Effector memory CD4-positive, alpha-beta T cell (primary cell): ENCODE measurements around the gene NRP1.

Source experiments
- DNase-seq, 3 donors: peaks; one replicate each; pipeline ENCODE4 v3.0.0-alpha.2; 2020
- H3K27ac ChIP-seq: 2 replicates; pipeline ENCODE4 v1.7.0; 2013; ENCODE audit warnings: mild to moderate bottlenecking, low read length, moderate library complexity; ENCODE audit not compliant: insufficient read depth, poor library complexity, severe bottlenecking
- H3K27me3 ChIP-seq: replicated peaks from 2 replicates; pipeline ENCODE4 v1.7.0; 2013; ENCODE audit warnings: mild to moderate bottlenecking, low read length; ENCODE audit not compliant: insufficient read depth, control insufficient read depth, poor library complexity, severe bottlenecking
- H3K36me3 ChIP-seq: 2 replicates; pipeline ENCODE4 v1.7.0; 2013; ENCODE audit warnings: mild to moderate bottlenecking, low read length, moderate library complexity; ENCODE audit not compliant: control insufficient read depth, insufficient read depth
- H3K4me1 ChIP-seq: 2 replicates; pipeline ENCODE4 v1.7.0; 2013; ENCODE audit warnings: low read length, mild to moderate bottlenecking; ENCODE audit not compliant: control insufficient read depth, insufficient read depth, poor library complexity, severe bottlenecking
- H3K4me3 ChIP-seq: 2 replicates; pipeline ENCODE4 v1.7.0; 2013; ENCODE audit warnings: low read length, low read depth, mild to moderate bottlenecking; ENCODE audit not compliant: insufficient read depth, poor library complexity, severe bottlenecking
- H3K9me3 ChIP-seq: 2 replicates; pipeline ENCODE4 v1.7.0; 2013; ENCODE audit warnings: mild to moderate bottlenecking, low read length, moderate library complexity; ENCODE audit not compliant: control insufficient read depth

Gene NRP1

GRCh38 chr10:33286157-33286934 is 48.1 kb downstream of the NRP1 start:
- Histone ChIP-seq H3K27ac (no peak overlapping the region), H3K27me3 (no peaks in the 10 kb centered on the region)
- DNase-seq, result no peak

GRCh38 chr10:33284945-33285344 is 49.5 kb downstream of the NRP1 start:
- no peaks in the 10 kb centered on the region for H3K36me3 ChIP-seq
- no peaks in the 10 kb centered on the region for H3K9me3 ChIP-seq
- no peak overlapping the region for H3K27ac ChIP-seq
- no peaks in the 10 kb centered on the region for H3K4me1 ChIP-seq
- no peak overlapping the region for H3K4me3 ChIP-seq
- H3K27me3 ChIP-seq, result no peaks in the 10 kb centered on the region
- no peak for DNase-seq

More at GRCh38 chr10:33286157-33286934, 48.1 kb downstream of the NRP1 start:
- Histone ChIP-seq H3K4me1 (no peaks in the 10 kb centered on the region), H3K36me3 (no peaks in the 10 kb centered on the region), H3K4me3 (no peak overlapping the region), H3K9me3 (no peaks in the 10 kb centered on the region)

- no peaks in the 10 kb centered on the region for H3K9me3 ChIP-seq
- no peaks in the 10 kb centered on the region for H3K4me1 ChIP-seq
- H3K4me3 ChIP-seq, result no peak overlapping the region
- DNase-seq, result no peak
- no peaks in the 10 kb centered on the region for H3K36me3 ChIP-seq
- H3K27me3 ChIP-seq, result no peaks in the 10 kb centered on the region
- no peak overlapping the region for H3K27ac ChIP-seq
These were observed 54.5 kb downstream of the NRP1 start for GRCh38 chr10:33279811-33280602.

GRCh38 chr10:33279276-33279675 is 55.2 kb downstream of the NRP1 start:
- DNase-seq, result no peak
- no peaks in the 10 kb centered on the region for H3K36me3 ChIP-seq

GRCh38 chr10:33278198-33278597 is 56.3 kb downstream of the NRP1 start:
- no peak for DNase-seq
- no peaks in the 10 kb centered on the region for H3K36me3 ChIP-seq
- H3K4me1 ChIP-seq, result no peaks in the 10 kb centered on the region
- no peak overlapping the region for H3K27ac ChIP-seq
- no peak overlapping the region for H3K4me3 ChIP-seq
- H3K9me3 ChIP-seq, result no peaks in the 10 kb centered on the region
- H3K27me3 ChIP-seq, result no peaks in the 10 kb centered on the region

More at GRCh38 chr10:33279276-33279675, 55.2 kb downstream of the NRP1 start:
- no peaks in the 10 kb centered on the region for H3K4me1 ChIP-seq
- no peaks in the 10 kb centered on the region for H3K27me3 ChIP-seq
- no peak overlapping the region for H3K4me3 ChIP-seq
- H3K9me3 ChIP-seq, result no peaks in the 10 kb centered on the region
- no peak overlapping the region for H3K27ac ChIP-seq

- H3K27ac ChIP-seq, result no peak overlapping the region
- H3K27me3 ChIP-seq, result no peaks in the 10 kb centered on the region
- no peak overlapping the region for H3K4me3 ChIP-seq
- DNase-seq, result no peak
- no peaks in the 10 kb centered on the region for H3K4me1 ChIP-seq
- H3K9me3 ChIP-seq, result no peaks in the 10 kb centered on the region
- H3K36me3 ChIP-seq, result no peaks in the 10 kb centered on the region
These were observed 57.3 kb downstream of the NRP1 start for GRCh38 chr10:33277135-33277536.

- H3K4me1 ChIP-seq, result no peaks in the 10 kb centered on the region
- DNase-seq, result no peak
- no peaks in the 10 kb centered on the region for H3K9me3 ChIP-seq
- no peaks in the 10 kb centered on the region for H3K36me3 ChIP-seq
- H3K27ac ChIP-seq, result no peak overlapping the region
- no peaks in the 10 kb centered on the region for H3K27me3 ChIP-seq
- H3K4me3 ChIP-seq, result no peak overlapping the region
These were observed 58.1 kb downstream of the NRP1 start for GRCh38 chr10:33276282-33276923.

GRCh38 chr10:33274096-33274785 is 60.2 kb downstream of the NRP1 start:
- no peaks in the 10 kb centered on the region for H3K27me3 ChIP-seq
- no peak overlapping the region for H3K4me3 ChIP-seq
- no peaks in the 10 kb centered on the region for H3K9me3 ChIP-seq
- H3K4me1 ChIP-seq, result no peaks in the 10 kb centered on the region
- no peak for DNase-seq
- H3K27ac ChIP-seq, result no peak overlapping the region
- no peaks in the 10 kb centered on the region for H3K36me3 ChIP-seq

GRCh38 chr10:33273295-33274002 is 61.0 kb downstream of the NRP1 start:
- H3K9me3 ChIP-seq, result no peaks in the 10 kb centered on the region
- no peaks in the 10 kb centered on the region for H3K4me1 ChIP-seq
- DNase-seq, result no peak
- no peaks in the 10 kb centered on the region for H3K27me3 ChIP-seq
- no peaks in the 10 kb centered on the region for H3K36me3 ChIP-seq
- no peak overlapping the region for H3K4me3 ChIP-seq
- no peak overlapping the region for H3K27ac ChIP-seq
